Erythroblast (primary cell): ENCODE data around the gene BRD3OS.

Experiments
- DNase-seq, 2 experiments: peaks; one replicate each; lab custom pipeline; 2025; lab: John Stamatoyannopoulos, UW
- GATA1 ChIP-seq: IDR thresholded peaks from 2 replicates; pipeline ENCODE4 v1.6.1; 2011; ENCODE audit warnings: low read depth, mild to moderate bottlenecking, control low read depth, low read length, moderate library complexity
- POLR2A ChIP-seq: IDR thresholded peaks from 2 replicates; pipeline ENCODE4 v1.6.1; 2011; ENCODE audit warnings: mild to moderate bottlenecking, low read length

BRD3OS gene

DNA sequence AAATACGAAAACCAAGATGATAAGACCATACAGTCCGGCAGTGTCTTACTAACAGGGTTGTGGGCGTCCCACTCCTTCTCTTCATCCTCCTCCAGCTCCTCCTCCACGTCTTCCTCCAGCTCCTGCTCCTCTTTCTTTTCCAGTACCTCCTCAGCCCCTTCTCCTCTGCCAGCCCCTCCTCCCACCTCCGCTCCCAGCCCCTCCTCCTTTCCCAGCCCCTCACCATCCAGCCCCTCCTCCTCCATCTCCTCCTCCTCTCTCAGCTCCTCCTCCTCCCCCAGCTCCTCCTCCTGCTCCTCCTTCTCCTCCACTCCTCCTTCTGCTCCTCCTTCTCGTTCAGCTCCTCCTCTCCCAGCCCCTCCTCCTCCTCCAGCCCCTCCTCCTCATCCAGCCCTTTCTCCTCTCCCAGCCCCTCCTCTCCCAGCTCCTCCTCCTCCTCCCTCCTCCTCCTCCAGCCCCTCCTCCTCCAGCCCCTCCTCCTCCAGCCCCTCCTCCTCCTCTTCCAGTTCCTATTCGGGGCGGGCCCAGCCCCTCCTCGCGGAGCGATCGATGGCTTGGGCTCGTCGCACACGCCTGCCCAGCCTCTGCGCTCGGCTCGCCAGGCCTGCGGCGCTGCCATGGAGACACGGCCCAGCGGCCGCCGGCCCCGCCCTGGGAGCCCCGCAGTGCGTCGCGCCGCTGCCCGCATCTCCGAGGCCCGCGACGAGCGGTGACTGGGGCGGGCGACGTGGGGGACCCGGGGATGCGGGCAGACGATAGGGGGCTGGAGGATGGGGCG lies at the start of gene BRD3OS:
Gene BRD3OS (plus strand): TSS at position 654 of the 778 bp plus-strand sequence. CDS start 1,267 bp downstream, outside the sequence.
- TF ChIP-seq POLR2A (no peak), GATA1 (no peak)

GRCh38 chr9:133975511-133975910 lies 49.8 kb upstream of the BRD3OS start:
- DNase-seq: no peak
- TF ChIP-seq POLR2A (no peak), GATA1 (no peak)

More for the DNA sequence above, at the start of gene BRD3OS:
- DNase-seq: peak; percentile 90 to 92

GRCh38 chr9:133976191-133976861 lies 49.0 kb upstream of the BRD3OS start:
- no peak for TF ChIP-seq GATA1
- no peak for TF ChIP-seq POLR2A
- no peak for DNase-seq

- TF ChIP-seq POLR2A (no peak), GATA1 (no peak)
- no peak for DNase-seq
These were observed 48.4 kb upstream of the BRD3OS start for GRCh38 chr9:133976887-133977286.

DNA sequence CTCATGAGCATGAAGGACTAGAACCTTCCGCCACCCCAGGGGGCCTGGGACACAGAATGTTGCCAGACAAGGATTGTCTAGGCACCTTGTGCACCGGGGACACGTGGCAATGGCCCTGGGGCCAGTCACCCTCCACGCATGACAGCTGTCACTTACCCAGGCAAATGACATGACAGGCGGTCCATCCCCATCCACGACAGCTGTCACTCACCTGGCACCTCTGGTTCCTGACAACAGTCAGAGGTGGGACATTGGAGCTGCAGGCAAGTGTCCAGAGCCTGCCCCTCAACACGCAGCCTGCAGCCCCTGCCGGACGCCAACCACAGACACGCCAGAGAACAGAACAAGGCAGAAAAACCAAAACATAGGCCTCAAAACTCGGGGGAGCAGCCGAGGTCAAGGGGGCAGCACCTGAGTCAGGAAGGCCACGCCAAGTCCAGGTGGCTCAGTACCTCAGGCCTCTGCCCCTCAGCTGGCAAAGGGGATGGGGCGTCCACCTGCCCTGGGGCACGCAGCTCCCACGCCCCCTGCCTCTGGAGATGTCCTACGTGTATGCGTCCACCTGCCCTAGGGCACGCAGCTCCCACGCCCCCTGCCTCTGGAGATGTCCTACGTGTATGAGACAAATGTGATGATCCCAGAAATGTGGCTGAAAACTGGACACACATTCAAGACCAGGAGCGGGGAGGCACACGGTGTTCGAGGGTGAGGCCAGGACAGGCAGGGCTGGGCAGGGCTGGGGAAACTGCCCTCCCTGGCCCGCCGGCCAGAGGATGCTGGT lies 47.7 kb upstream of the BRD3OS start:
- no peak for DNase-seq
- TF ChIP-seq POLR2A (no peak), GATA1 (no peak)

DNA sequence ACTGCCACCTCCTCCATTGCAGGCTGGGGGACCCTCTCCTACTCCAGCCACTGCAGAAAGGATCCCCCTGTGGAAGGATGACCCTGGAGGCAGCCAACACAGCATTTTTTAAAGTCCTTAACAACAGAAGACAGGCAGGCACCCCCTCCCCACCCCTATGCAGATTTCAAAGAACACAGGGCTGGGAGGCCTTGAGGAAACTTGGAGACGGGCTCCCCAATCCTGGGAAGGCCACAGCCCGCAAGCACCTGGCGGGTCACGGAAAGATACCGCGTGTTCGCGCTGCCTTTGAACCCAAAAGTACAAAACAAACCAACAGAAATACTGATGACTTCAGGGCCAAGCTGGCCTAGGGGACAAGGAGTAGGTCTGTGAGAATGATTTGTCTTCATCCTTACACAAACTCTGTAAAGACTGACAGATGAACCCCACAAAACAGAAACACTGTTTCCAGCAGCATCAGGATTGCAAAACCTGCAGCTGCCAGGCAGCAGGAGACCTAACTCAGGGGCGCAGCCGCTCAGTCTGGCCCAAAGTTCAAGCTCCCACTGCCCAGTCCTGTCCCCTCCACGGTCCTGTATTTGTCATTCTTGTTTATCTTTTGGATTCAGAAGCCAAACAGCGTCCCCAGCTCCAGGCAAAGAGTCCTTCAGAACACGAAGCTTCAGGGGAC lies 46.9 kb upstream of the BRD3OS start:
- no peak for TF ChIP-seq GATA1
- TF ChIP-seq POLR2A: no peak
- no peak for DNase-seq

- TF ChIP-seq POLR2A (no peak), GATA1 (no peak)
- DNase-seq: no peak
These were observed 46.4 kb upstream of the BRD3OS start for GRCh38 chr9:133978899-133979272.

- TF ChIP-seq GATA1: no peak
- TF ChIP-seq POLR2A: no peak
These were observed 45.9 kb upstream of the BRD3OS start for GRCh38 chr9:133979273-133979920.

DNA sequence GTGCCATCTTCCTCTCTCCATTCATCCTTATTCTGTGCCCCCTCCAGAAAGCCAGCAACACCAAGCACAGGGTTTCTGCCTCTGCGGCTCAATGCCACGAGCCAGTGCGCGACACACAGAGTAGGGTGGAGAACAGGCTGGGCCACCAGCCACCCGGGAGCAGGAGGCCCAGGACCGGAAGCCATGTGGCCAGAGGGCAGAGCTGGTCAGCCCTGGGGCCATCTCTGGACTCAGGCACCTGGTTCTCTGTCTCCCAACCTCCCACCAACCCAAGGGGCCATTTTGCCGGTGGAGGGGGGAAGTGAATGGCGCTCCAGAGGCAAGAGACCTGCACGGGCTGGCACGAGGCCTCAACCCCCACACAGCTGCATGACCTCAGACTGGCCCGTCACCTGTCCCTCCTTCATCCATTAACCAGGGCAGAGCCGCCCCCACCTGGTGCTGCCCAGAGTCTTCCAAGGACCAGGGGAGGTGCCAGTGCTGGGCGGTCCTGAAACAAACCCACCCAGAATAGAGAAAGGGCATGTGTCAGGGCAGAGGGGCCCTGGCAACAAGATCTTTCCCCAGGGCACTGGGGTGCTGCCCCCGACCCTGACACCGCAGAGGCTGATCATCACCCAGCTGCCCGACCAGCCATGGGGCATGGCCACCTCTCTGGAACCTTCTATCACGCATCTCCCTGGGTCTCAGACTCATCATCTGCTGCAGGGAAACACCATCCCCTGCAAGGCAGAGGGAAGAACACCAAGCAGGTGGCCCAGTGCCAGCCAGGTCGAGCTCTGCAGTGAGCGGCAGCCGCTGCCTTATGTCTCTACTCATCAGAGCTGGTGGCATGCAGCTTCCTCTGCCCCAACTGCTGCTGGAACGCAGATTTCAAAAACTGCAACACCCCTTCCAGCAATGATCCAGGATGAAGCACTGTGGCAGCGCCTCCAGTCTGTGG lies 45.1 kb upstream of the BRD3OS start:
- no peak for DNase-seq
- TF ChIP-seq POLR2A: no peak
- no peak for TF ChIP-seq GATA1

More at GRCh38 chr9:133979273-133979920, 45.9 kb upstream of the BRD3OS start:
- DNase-seq: no peak

DNA sequence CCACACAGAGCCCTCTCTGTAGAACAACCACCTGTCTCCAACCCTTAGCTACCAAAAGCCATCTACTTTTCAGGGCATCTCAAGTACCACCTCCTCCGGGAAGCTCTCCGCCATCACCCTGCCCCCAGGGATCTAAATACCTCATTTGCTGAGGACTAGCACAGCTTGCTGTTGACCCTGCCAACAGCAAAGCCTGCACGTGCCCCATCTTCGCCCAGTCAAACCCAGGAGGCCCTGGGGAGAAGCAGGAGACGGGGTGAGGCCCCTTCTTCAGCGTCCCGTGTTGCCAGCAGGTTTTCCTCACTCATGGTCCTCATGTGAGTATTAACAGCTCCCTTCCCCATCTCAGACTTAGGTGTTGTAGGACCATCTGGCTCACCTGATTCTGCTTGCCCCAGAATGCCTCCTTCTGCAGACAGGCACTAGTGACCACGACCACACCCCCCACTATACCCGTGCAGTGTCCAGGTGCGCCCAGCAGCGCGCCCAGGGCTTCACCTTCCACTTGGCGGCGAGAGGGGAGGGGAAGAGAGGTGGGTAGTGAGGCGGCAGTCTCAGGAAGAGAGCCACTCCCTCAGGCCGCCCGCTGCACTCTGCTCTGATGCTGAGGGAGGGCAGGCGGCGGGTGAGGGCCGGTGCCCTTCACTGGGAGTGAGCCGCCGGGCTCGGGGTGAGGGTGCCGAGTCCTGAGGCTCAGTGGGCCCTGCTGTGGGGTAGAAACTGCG lies 44.3 kb upstream of the BRD3OS start:
- no peak for DNase-seq
- TF ChIP-seq GATA1 (no peak), POLR2A (no peak)

- no peak for DNase-seq
- TF ChIP-seq POLR2A: no peak
- no peak for TF ChIP-seq GATA1
These were observed 43.7 kb upstream of the BRD3OS start for GRCh38 chr9:133981589-133981957.
